GM18498 (cell line): ENCODE results near the gene DGKD.

ENCODE experiments used
- ATAC-seq: cut with Tn5 transposase; IDR thresholded peaks from one replicate; pipeline ENCODE4 v1.9.1; 2021; ENCODE audit warnings: mild to moderate bottlenecking, moderate library complexity; ENCODE audit not compliant: unreplicated experiment

The DGKD gene

DNA sequence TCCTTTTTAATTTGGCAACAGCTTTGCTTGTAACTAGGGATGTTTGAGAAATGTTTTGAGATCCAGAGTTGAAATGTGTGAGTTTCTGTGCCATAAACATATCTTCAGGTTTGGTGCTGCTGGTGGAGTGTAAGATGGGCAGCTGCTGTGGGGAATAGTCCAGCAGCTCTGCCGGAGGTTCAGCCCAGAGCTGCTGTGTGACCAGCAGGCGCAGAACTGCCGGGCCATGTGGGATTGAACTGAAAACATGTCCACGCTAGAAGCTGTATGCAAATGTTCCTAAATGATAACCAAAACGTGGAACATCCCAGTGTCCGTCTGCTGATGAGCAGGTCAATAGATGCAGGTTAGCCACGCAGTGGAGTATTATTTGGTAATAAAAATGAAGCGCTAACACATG is 99.6 kb downstream of the DGKD start:
- no peak for ATAC-seq

DNA sequence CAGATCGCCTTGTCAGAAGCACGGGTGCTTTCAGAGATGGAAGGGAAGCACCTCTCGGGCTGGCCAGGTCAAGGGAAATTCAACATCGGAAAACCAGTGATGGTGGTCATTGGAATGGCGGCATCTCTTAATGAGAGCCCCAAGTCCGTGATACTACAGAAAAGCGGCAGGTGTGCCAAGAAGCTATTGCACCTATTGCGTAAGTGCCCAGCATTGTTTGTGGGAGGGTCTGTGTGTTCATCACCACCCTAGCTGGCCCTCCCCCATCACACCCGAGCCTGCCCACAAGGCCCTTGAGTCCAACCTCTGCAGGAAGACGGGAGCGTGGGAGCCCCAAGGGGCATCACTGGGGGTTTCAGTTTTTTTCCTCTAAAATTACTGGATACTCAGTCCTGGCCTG is 100.7 kb downstream of the DGKD start:
- ATAC-seq = no peak

- no peak for ATAC-seq
Observed at GRCh38 chr2:233455491-233455890, 101.2 kb downstream of the DGKD start.

DNA sequence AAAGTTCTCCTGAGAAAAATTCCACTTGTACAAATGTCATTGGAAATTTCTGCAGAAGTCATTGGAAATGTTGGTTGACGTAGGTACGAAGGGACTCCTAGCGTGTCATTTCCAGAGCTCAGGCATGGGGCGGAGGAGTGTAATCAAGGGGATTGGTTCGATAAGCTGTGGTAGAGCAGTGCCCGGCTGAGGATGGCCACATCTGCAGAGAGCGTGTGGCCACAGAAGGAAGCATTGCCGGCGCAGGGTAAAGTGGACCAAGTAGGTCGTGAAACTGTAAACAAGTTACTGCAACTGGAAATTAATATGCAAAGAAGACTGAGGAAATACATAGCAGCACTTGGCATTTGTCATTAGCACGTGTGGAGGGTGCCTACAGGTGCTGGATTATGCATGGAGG is 101.8 kb downstream of the DGKD start:
- no peak for ATAC-seq

DNA sequence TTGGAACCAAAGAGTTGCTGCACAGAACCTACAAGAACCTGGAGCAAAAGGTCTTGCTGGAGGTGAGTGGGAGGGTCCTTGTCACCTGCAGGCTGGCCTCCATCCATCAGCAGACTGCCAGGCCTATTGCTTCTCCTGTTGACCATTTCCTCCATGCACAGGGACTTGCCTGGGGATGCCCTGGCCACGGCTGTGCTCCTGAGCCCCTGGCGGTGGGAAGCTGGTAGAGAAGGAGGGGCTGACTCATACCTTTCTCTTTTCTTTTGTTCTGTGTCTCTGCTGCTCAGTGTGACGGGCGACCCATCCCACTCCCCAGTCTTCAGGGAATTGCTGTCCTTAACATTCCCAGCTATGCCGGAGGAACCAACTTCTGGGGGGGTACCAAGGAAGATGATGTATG is 102.6 kb downstream of the DGKD start:
- no peak for ATAC-seq

- no peak for ATAC-seq
Observed at GRCh38 chr2:233457356-233457755, 103.1 kb downstream of the DGKD start.

DNA sequence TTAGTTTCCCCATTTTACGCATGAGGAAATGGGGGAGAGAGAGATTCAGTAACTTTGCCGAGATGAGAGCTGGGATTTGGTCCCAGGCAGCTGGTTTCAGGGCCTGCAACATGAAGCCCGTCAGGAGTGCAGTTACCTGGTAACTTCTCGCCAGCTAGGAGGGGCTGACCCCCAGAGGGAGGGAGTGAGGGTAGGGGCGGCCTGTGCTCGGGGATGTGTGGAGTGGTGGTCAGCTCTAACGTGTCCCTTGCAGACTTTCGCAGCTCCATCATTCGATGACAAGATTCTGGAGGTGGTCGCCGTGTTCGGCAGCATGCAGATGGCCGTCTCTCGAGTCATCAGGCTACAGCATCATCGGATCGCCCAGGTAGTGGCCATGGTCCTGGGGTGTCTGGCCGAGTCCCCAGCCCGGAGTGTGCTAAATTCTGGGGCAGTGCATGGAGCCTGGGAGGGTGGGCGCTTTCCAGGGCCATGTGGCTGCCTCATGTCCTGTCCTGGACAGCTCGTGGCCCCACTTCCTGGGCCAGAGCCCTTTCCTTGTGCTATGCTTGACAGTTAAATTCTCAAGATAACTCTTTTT is 103.8 kb downstream of the DGKD start:
- ATAC-seq = no peak

DNA sequence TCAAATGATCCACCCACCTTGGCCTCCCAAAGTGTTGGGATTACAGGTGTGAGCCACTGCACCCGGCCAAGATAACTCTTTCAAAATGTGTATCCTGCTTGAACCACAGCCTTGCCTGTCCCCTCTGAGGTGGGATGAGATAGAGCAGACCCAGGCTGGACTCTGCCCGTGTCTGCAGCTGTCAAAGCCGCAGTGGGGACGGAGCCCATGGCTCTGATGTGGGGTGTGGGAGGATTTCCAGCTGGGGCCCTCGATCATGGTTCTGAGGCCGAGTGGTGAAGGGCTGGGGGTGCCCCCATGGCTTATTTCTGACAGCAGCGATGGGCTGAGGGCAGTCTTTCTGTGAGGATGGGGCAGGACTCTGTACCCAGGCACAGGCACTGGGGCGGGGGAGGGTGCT is 104.5 kb downstream of the DGKD start:
- no peak for ATAC-seq

GRCh38 chr2:233459426-233459825 is 105.1 kb downstream of the DGKD start:
- ATAC-seq = no peak

DNA sequence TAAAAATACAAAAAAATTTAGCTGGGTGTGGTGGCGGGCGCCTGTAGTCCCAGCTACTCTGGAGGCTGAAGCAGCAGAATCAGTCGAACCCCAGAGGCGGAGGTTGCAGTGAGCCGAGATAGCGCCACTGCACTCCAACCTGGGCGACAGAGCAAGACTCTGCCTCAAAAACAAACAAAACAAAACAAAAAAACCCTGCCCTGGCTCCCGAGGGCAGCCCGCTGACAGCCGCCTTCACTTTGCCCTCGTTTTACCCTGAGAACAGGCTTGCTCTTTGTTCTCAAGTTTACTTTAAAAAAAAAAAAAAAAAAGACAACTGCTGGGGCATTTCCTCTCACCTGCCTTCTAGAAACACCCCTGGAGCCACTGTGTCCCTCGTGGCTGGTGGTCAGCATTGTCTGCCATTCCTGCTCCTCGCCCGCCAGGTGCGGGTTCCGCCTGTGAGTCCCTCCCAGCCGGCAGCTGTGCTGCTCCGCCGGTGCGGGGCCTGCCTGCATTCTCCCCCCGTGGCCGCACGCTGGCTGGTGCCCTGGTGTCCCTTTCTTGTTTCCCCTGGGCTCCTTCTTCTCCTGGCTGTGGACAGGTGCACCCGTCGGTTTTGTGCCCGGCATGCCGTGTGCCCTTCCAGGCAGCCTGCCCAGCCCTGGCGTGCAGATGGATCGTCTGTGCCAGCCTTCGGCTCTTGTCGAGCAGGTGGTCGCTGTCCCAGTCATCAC is 106.6 kb downstream of the DGKD start:
- no peak for ATAC-seq

GRCh38 chr2:233461481-233461891 is 107.2 kb downstream of the DGKD start:
- no peak for ATAC-seq

- ATAC-seq = no peak
Observed at GRCh38 chr2:233462202-233462785, 108.0 kb downstream of the DGKD start.

- ATAC-seq = no peak
Observed at GRCh38 chr2:233462826-233463470, 108.7 kb downstream of the DGKD start.

DNA sequence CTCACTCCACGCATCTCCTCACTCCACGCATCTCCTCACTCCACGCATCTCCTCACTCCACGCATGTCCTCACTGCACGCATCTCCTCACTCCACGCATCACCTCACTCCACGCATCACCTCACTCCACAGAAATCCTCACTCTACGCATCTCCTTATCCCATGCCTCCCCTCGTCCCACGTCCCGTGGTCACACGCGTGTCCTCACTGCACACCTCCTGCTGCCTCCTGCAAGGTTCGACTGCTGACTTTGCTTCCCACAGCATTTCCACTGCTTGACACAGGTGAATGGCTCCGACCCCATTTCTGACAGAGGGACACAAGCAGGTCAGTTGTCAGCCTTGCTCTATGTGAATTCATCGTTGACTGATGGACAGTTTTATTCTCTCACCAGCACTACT is 109.3 kb downstream of the DGKD start:
- no peak for ATAC-seq

GRCh38 chr2:233464056-233464455 is 109.8 kb downstream of the DGKD start:
- no peak for ATAC-seq

- no peak for ATAC-seq
Observed at GRCh38 chr2:233464531-233465240, 110.4 kb downstream of the DGKD start.

DNA sequence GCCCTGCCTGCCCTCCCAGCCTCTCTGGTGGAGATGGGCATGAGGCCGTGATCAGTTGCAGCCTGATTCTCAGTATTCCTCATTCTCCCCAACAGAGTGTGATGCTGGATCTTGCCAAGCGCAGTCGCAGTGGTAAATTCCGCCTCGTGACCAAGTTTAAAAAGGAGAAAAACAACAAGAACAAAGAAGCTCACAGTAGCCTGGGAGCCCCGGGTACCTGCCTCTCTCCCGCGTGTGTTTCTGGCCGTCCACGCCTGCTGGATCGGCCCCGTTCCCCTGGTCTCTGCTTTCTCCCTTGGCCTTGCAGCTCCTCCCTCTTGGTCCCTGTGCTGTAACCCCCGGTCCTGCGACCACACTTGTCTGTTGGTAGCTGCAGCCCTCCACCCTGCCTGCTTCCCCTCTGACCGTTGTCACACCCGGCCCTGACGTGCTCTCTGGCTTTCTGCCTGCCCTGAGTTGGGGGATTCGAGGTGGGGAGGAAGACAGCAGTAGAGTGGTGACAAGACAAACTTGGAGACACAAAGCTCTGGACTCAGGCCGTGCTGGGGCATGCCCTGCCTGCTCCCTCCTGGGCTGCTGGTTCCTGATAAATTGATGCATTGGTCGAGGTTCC is 112.8 kb downstream of the DGKD start:
- ATAC-seq = no peak

GRCh38 chr2:233468047-233468740 is 113.9 kb downstream of the DGKD start:
- ATAC-seq = no peak

DNA sequence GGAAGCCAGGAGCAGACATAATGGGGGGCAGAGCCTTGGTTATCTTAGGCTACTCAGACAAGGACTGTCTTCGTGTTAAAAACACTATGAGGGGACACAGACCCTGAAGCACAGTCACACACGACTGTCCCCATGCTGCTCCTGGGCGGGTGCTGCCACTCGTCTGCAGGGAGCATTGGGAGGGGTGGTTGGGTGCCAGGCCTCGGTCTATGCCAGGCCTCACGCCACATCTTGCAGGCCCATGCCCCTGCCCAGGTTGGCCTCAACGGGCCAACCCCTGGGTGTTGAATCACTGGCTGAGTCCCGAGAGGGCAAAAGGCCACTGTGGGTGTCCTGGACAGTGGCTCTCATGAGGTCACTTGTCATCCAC is 114.4 kb downstream of the DGKD start:
- no peak for ATAC-seq

DNA sequence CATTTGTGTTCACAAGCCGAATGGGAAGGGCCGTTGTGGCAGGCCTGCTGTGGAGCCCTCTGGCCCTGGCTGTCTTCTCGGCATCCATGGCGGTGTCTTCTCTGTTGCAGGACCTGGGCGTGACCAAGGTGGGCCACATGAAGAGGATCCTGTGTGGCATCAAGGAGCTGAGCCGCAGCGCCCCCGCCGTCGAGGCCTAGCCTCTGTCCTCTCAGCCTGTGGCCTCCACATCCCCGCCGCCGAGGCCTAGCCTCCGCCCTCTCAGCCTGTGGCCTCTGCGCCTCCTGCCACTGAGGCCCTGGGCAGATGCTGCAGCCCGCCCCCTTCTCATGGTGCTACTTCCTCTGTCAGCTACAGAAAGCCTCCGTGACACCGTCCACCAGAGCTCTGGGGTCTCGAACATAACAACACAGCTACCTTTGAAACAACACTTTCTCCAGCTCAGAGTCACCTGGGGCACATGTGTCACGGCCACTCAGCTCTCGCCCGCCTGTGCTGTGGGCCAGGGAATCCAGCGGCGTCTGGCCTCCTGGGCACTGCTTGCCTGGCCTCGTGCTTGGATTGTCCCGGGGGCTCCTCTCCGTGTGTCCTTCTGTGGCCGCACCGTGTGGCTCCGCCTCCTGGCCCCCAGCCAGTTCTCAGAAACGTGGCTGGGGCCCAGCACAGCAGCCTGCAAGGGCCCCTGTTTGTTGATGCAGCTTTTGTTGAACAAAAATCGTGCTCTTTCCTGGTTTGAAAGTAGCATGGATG is 115.1 kb downstream of the DGKD start:
- ATAC-seq = no peak
